ENCODE data around the gene GALNT16.
"Not testable (repeated sequence)": the region's sequence is repeated elsewhere in the genome, so short reads cannot be mapped to it uniquely, and the experiment has no call there.

GALNT16 gene

GRCh38 chr14:69268763-69269162 lies 8.8 kb downstream of the GALNT16 start:
- CTCF ChIA-PET, result interaction anchor here (0.6 to 0.7 kb wide), 2 partner anchors 9 to 114 kb away, joined by 3 to 6 read pairs; partner anchors contain the start of gene GALNT16
- no peak for TF ChIP-seq CTCF (conservative IDR thresholded peaks at IDR 0.05; ENCODE audit: low read depth)
- no peak for DNase-seq (ENCODE audit: low spot score)
- H3K27ac ChIP-seq, result no peak overlapping the region
- POLR2A ChIA-PET (ENCODE audit: low non-redundant PET), result no interaction called here

- CTCF ChIA-PET, result interaction anchor here (0.5 kb wide), 1 partner anchor 315 kb away, joined by 3 read pairs; no protein-coding TSS in a partner anchor
- H3K27ac ChIP-seq, result no peak overlapping the region
- POLR2A ChIA-PET (ENCODE audit: low non-redundant PET), result no interaction called here
- DNase-seq (ENCODE audit: low spot score), result no peak
- TF ChIP-seq CTCF (conservative IDR thresholded peaks at IDR 0.05; ENCODE audit: low read depth), result no peak
Observed at GRCh38 chr14:69269381-69269780, 9.4 kb downstream of the GALNT16 start.

- POLR2A ChIA-PET (ENCODE audit: low non-redundant PET), result no interaction called here
Observed at GRCh38 chr14:69270097-69270496, 10.1 kb downstream of the GALNT16 start.

GRCh38 chr14:69270795-69271708 lies 11.1 kb downstream of the GALNT16 start:
- ChIA-PET CTCF (interaction anchor here (0.5 to 0.7 kb wide), 2 partner anchors 542 to 1213 kb away, joined by 3 to 4 read pairs; no protein-coding TSS in a partner anchor), POLR2A (ENCODE audit: low non-redundant PET) (no interaction called here)
- H3K27ac ChIP-seq, result no peak overlapping the region
- no peak for TF ChIP-seq CTCF (conservative IDR thresholded peaks at IDR 0.05; ENCODE audit: low read depth)
- DNase-seq (ENCODE audit: low spot score), result no peak

More at GRCh38 chr14:69270097-69270496, 10.1 kb downstream of the GALNT16 start:
- no peak for TF ChIP-seq CTCF (conservative IDR thresholded peaks at IDR 0.05; ENCODE audit: low read depth)
- H3K27ac ChIP-seq, result no peak overlapping the region
- CTCF ChIA-PET, result interaction anchor here (0.5 to 0.7 kb wide), 2 partner anchors 314 to 1214 kb away, joined by 3 to 4 read pairs; no protein-coding TSS in a partner anchor
- DNase-seq (ENCODE audit: low spot score), result no peak

- H3K27ac ChIP-seq, result no peak overlapping the region
Observed at GRCh38 chr14:69274321-69274720, 14.4 kb downstream of the GALNT16 start.

GRCh38 chr14:69275331-69275730 lies 15.4 kb downstream of the GALNT16 start:
- ChIA-PET POLR2A (ENCODE audit: low non-redundant PET) (no interaction called here), CTCF (no interaction called here)
- DNase-seq (ENCODE audit: low spot score), result no peak
- H3K27ac ChIP-seq, result no peak overlapping the region
- no peak for TF ChIP-seq CTCF (conservative IDR thresholded peaks at IDR 0.05; ENCODE audit: low read depth)

More at GRCh38 chr14:69274321-69274720, 14.4 kb downstream of the GALNT16 start:
- CTCF ChIA-PET, result no interaction called here
- TF ChIP-seq CTCF (conservative IDR thresholded peaks at IDR 0.05; ENCODE audit: low read depth), result no peak
- POLR2A ChIA-PET (ENCODE audit: low non-redundant PET), result no interaction called here
- no peak for DNase-seq (ENCODE audit: low spot score)

GRCh38 chr14:69277356-69277755 lies 17.4 kb downstream of the GALNT16 start:
- CTCF ChIA-PET; POLR2A ChIA-PET (ENCODE audit: low non-redundant PET); H3K27ac ChIP-seq; DNase-seq (ENCODE audit: low spot score): not testable (repeated sequence)

Measured in RWPE1 (cell line).